Erythroblast (primary cell): ENCODE data around the gene POLR1A.
A peak's percentile ranks its signal among the peaks of the same experiment; 100 is the strongest.

Experiments
- DNase-seq, 2 experiments: peaks; one replicate each; lab custom pipeline; 2025; lab: John Stamatoyannopoulos, UW
- GATA1 ChIP-seq: IDR thresholded peaks from 2 replicates; pipeline ENCODE4 v1.6.1; 2011; ENCODE audit warnings: low read depth, mild to moderate bottlenecking, control low read depth, low read length, moderate library complexity
- POLR2A ChIP-seq: IDR thresholded peaks from 2 replicates; pipeline ENCODE4 v1.6.1; 2011; ENCODE audit warnings: mild to moderate bottlenecking, low read length

The POLR1A gene

GRCh38 chr2:86047575-86048382 is 57.9 kb downstream of the POLR1A start:
- TF ChIP-seq GATA1 (no peak), POLR2A (no peak)
- no peak for DNase-seq

GRCh38 chr2:86045541-86045940 is 60.1 kb downstream of the POLR1A start:
- DNase-seq, result no peak
- TF ChIP-seq POLR2A (no peak), GATA1 (no peak)

GRCh38 chr2:86044614-86045013 is 61.1 kb downstream of the POLR1A start:
- no peak for TF ChIP-seq POLR2A
- no peak for TF ChIP-seq GATA1
- DNase-seq, result no peak

GRCh38 chr2:86044045-86044444 is 61.6 kb downstream of the POLR1A start:
- TF ChIP-seq POLR2A (no peak), GATA1 (no peak)
- DNase-seq, result no peak

GRCh38 chr2:86042256-86043168 is 63.2 kb downstream of the POLR1A start:
- no peak for DNase-seq
- no peak for TF ChIP-seq GATA1
- no peak for TF ChIP-seq POLR2A

- DNase-seq, result no peak
- TF ChIP-seq POLR2A (no peak), GATA1 (no peak)
Measured at GRCh38 chr2:86039963-86040655, 65.6 kb downstream of the POLR1A start.

- no peak for DNase-seq
- TF ChIP-seq GATA1, result no peak
- TF ChIP-seq POLR2A, result no peak
Measured at GRCh38 chr2:86039178-86039962, 66.3 kb downstream of the POLR1A start.

- DNase-seq, result peak in 1 of 2 experiments; percentile 18
- no peak for TF ChIP-seq POLR2A
- TF ChIP-seq GATA1, result no peak
Measured at GRCh38 chr2:86038291-86039081, 67.2 kb downstream of the POLR1A start.

- DNase-seq, result no peak
- TF ChIP-seq GATA1 (no peak), POLR2A (no peak)
Measured at GRCh38 chr2:86037795-86038192, 67.9 kb downstream of the POLR1A start.

- no peak for TF ChIP-seq POLR2A
- no peak for TF ChIP-seq GATA1
- DNase-seq, result peak; percentile 63 to 69
Measured at GRCh38 chr2:86037141-86037794, 68.4 kb downstream of the POLR1A start.

GRCh38 chr2:86036669-86037138 is 69.0 kb downstream of the POLR1A start:
- TF ChIP-seq GATA1 (no peak), POLR2A (no peak)
- DNase-seq, result no peak
